Suprapubic skin (tissue), 4 donors: ENCODE measurements around the gene ZFYVE26. TPM values are rescaled to one million over a fixed set of nuclear protein-coding genes. Genes with fewer than 3 reads are reported as not detected.

Source experiments
- DNase-seq, 2 donors: peaks; one replicate each; pipeline ENCODE4 v3.0.0-alpha.2; 2019; ENCODE audit warnings: low spot score in 2 of 2
- H3K27ac ChIP-seq: fragments of 200-600 bp; sonication (generic); one replicate; pipeline ENCODE4 v1.5.1; 2019
- H3K27me3 ChIP-seq: fragments of 200-600 bp; sonication (generic); one replicate; pipeline ENCODE4 v1.5.1; 2019
- H3K36me3 ChIP-seq: fragments of 200-600 bp; sonication (generic); one replicate; pipeline ENCODE4 v1.5.1; 2019
- H3K4me1 ChIP-seq: fragments of 200-600 bp; sonication (generic); one replicate; pipeline ENCODE4 v1.5.1; 2019
- H3K4me3 ChIP-seq: fragments of 200-600 bp; sonication (generic); one replicate; pipeline ENCODE4 v1.5.1; 2019; ENCODE audit warnings: mild to moderate bottlenecking
- H3K9me3 ChIP-seq: fragments of 200-600 bp; sonication (generic); one replicate; pipeline ENCODE4 v1.5.1; 2019
- CTCF ChIP-seq, 2 donors: fragments of 200-600 bp in 1 of 2; fragments of 450-650 bp in 1 of 2; sonication (generic) in 1 of 2; IDR thresholded peaks; one replicate each; pipeline ENCODE4 v1.5.1; 2016 to 2019; ENCODE audit warnings: antibody characterized with exemption in 2 of 2, mild to moderate bottlenecking in 1 of 2, moderate library complexity in 1 of 2
- EP300 ChIP-seq: sonication (generic); formaldehyde crosslinking; IDR thresholded peaks from one replicate; pipeline ENCODE4 v1.6.1; 2017; ENCODE audit warnings: antibody characterized with exemption
- POLR2A ChIP-seq, 2 donors: fragments of 450-650 bp; IDR thresholded peaks; one replicate each; pipeline ENCODE4 v1.6.1; 2017; ENCODE audit warnings: antibody characterized with exemption in 2 of 2, mild to moderate bottlenecking in 2 of 2, moderate library complexity in 2 of 2
- POLR2AphosphoS5 ChIP-seq, 3 donors: sonication (generic); formaldehyde crosslinking; IDR thresholded peaks; one replicate each; pipeline ENCODE4 v1.6.1; 2017; ENCODE audit warnings: antibody characterized with exemption in 3 of 3
- WGBS: methylation state at CpG from one replicate; pipeline ENCODE4 v1.1.5; 2018; 5-methylcytosine and 5-hydroxymethylcytosine counted together
- total RNA-seq, 4 donors: library from RNA; depleted of rRNA; stranded (reverse); fragments of >200 nt; gene quantifications; one replicate each; pipeline ENCODE4 v1.1.0, GENCODE V29; 2016

The ZFYVE26 gene
- total RNA-seq, 4 donors from 2014 or later, result 20.9 to 81.6 (median 40.9) TPM

GRCh38 chr14:67814821-67815220 is 1.6 kb downstream of the ZFYVE26 start:
- DNase-seq, result no peak
- TF ChIP-seq EP300, result no peak
- no peak for TF ChIP-seq CTCF (IDR thresholded peaks at IDR 0.05)
- TF ChIP-seq POLR2AphosphoS5 (IDR thresholded peaks at IDR 0.05), result no peak
- no peak for TF ChIP-seq POLR2A (IDR thresholded peaks at IDR 0.05)
- Histone ChIP-seq H3K9me3 (no peaks in the 10 kb centered on the region), H3K27me3 (no peaks in the 10 kb centered on the region), H3K36me3 (peaks cover 30% of the 10 kb centered on the region), H3K4me1 (peaks cover 24% of the 10 kb centered on the region), H3K27ac (no peak overlapping the region), H3K4me3 (peak overlapping the region; percentile 74)
- WGBS, result 72% methylated on average over 2 of the region's 2 CpGs

- WGBS, result 64% methylated on average over 3 of the region's 3 CpGs
- TF ChIP-seq POLR2AphosphoS5 (IDR thresholded peaks at IDR 0.05) (no peak), CTCF (IDR thresholded peaks at IDR 0.05) (no peak), EP300 (no peak), POLR2A (IDR thresholded peaks at IDR 0.05) (no peak)
- Histone ChIP-seq H3K4me1 (no peaks in the 10 kb centered on the region), H3K36me3 (peaks cover 96% of the 10 kb centered on the region), H3K27me3 (no peaks in the 10 kb centered on the region), H3K4me3 (no peak overlapping the region), H3K27ac (no peak overlapping the region), H3K9me3 (no peaks in the 10 kb centered on the region)
- DNase-seq, result no peak
Observed at GRCh38 chr14:67806246-67806645, 10.1 kb downstream of the ZFYVE26 start.

GRCh38 chr14:67800743-67801142 is 15.6 kb downstream of the ZFYVE26 start:
- TF ChIP-seq CTCF (IDR thresholded peaks at IDR 0.05) (no peak), POLR2AphosphoS5 (IDR thresholded peaks at IDR 0.05) (no peak), POLR2A (IDR thresholded peaks at IDR 0.05) (no peak), EP300 (no peak)
- Histone ChIP-seq H3K4me3 (no peak overlapping the region), H3K36me3 (peaks cover 100% of the 10 kb centered on the region), H3K27ac (no peak overlapping the region), H3K27me3 (no peaks in the 10 kb centered on the region), H3K9me3 (no peaks in the 10 kb centered on the region), H3K4me1 (no peaks in the 10 kb centered on the region)
- DNase-seq, result no peak
- WGBS, result 98% methylated on average over 4 of the region's 4 CpGs

- WGBS, result 74% methylated on average over 20 of the region's 20 CpGs
Observed at GRCh38 chr14:67798731-67799130, 17.7 kb downstream of the ZFYVE26 start.

GRCh38 chr14:67787673-67788072 is 28.7 kb downstream of the ZFYVE26 start:
- no peak overlapping the region for H3K4me3 ChIP-seq
- no peaks in the 10 kb centered on the region for H3K4me1 ChIP-seq
- H3K27ac ChIP-seq, result no peak overlapping the region
- no peak for DNase-seq
- peaks cover 94% of the 10 kb centered on the region for H3K36me3 ChIP-seq
- H3K27me3 ChIP-seq, result no peaks in the 10 kb centered on the region
- TF ChIP-seq POLR2AphosphoS5 (IDR thresholded peaks at IDR 0.05), result no peak
- H3K9me3 ChIP-seq, result no peaks in the 10 kb centered on the region
- 92% methylated on average over 1 of the region's 1 CpG for WGBS

More at GRCh38 chr14:67798731-67799130, 17.7 kb downstream of the ZFYVE26 start:
- Histone ChIP-seq H3K9me3 (no peaks in the 10 kb centered on the region), H3K27ac (no peak overlapping the region), H3K4me1 (no peaks in the 10 kb centered on the region), H3K36me3 (peaks cover 99% of the 10 kb centered on the region), H3K4me3 (no peak overlapping the region), H3K27me3 (no peaks in the 10 kb centered on the region)
- TF ChIP-seq POLR2AphosphoS5 (IDR thresholded peaks at IDR 0.05) (no peak), CTCF (IDR thresholded peaks at IDR 0.05) (no peak)
- no peak for DNase-seq
